Endothelial cell of umbilical vein (primary cell): Measurements from ENCODE around the gene CTU2. TPM values are rescaled to one million over a fixed set of nuclear protein-coding genes. Genes with fewer than 3 reads are reported as not detected.

Experiments
- BruUV-seq: library from RNA; stranded (reverse); fragments of 400-500 nt; replicated peaks from 2 replicates; lab custom pipeline; 2021; lab: Mats Ljungman, UMichigan
- CTCF ChIA-PET: fragments of 300-600, 350-600 bp; sonication (Branson Sonifier 250); formaldehyde crosslinking; loops from one replicate; lab custom pipeline; 2021; ENCODE audit warnings: antibody characterized with exemption, inconsistent platforms; lab: Charles Lee
- POLR2A ChIA-PET: fragments of 300-600, 350-600 bp; sonication (Branson Sonifier 250); formaldehyde crosslinking; loops from one replicate; lab custom pipeline; 2021; ENCODE audit warnings: antibody characterized with exemption, inconsistent platforms; lab: Charles Lee
- DNase-seq: peaks from one replicate; pipeline ENCODE4 v3.0.0-alpha.2; 2011; ENCODE audit warnings: low read depth, low spot score
- FAIRE-seq: peaks from 2 replicates; lab custom pipeline; 2011; peaks lifted over from hg19 to GRCh38; lab: Jason Lieb, UNC
- H2AFZ ChIP-seq: 2 replicates; pipeline ENCODE4 v1.6.0; 2012; ENCODE audit warnings: low read depth, low read length, control low read depth, inconsistent platforms
- H3K27ac ChIP-seq: 2 replicates; pipeline ENCODE4 v1.5.1; 2011; ENCODE audit warnings: low read depth, mild to moderate bottlenecking, control low read depth, low read length, moderate library complexity; ENCODE audit not compliant: insufficient read depth
- H3K27me3 ChIP-seq, 2 experiments: 2 replicates each; pipeline versions ENCODE4 v1.6.0 to v1.6.1; 2011; ENCODE audit warnings: low read length in 2 of 2, mixed read lengths in 1 of 2; ENCODE audit not compliant: control insufficient read depth in 2 of 2, insufficient read depth in 2 of 2
- H3K36me3 ChIP-seq, 2 experiments: 2 replicates in 1 of 2; 3 replicates in 1 of 2; pipeline ENCODE4 v1.5.1; 2011; ENCODE audit warnings: low read length in 2 of 2, mild to moderate bottlenecking in 1 of 2, moderate library complexity in 1 of 2; ENCODE audit not compliant: control insufficient read depth in 2 of 2, insufficient read depth in 2 of 2; ENCODE audit errors: extremely low read depth in 1 of 2
- H3K4me1 ChIP-seq: 3 replicates; pipeline ENCODE4 v1.5.1; 2011; ENCODE audit warnings: mild to moderate bottlenecking, low read length; ENCODE audit not compliant: control insufficient read depth, insufficient read depth; ENCODE audit errors: extremely low read depth
- H3K4me2 ChIP-seq: 2 replicates; pipeline ENCODE4 v1.6.1; 2011; ENCODE audit warnings: low read length, control low read depth, mixed read lengths; ENCODE audit not compliant: insufficient read depth
- H3K4me3 ChIP-seq, 3 experiments: fragments of 200-600 bp in 1 of 3; sonication (generic), shearing (Covaris generic) in 1 of 3; replicated peaks in 1 of 3; 2 replicates each; pipeline ENCODE4 v1.5.1; 2011 to 2016; ENCODE audit warnings: control low read depth in 3 of 3, low read length in 3 of 3, mild to moderate bottlenecking in 2 of 3, inconsistent platforms in 1 of 3, low read depth in 1 of 3, moderate library complexity in 1 of 3; ENCODE audit not compliant: insufficient read depth in 1 of 3
- H3K79me2 ChIP-seq: 2 replicates; pipeline ENCODE4 v1.6.0; 2012; ENCODE audit warnings: low read length, inconsistent platforms; ENCODE audit not compliant: control insufficient read depth, insufficient read depth
- H3K9ac ChIP-seq: replicated peaks from 2 replicates; pipeline ENCODE3; 2011; ENCODE audit warnings: low read length, control low read depth; ENCODE audit not compliant: insufficient read depth; ENCODE audit errors: extremely low read depth
- H3K9me1 ChIP-seq: replicated peaks from 3 replicates; pipeline ENCODE4 v1.6.0; 2011; ENCODE audit warnings: mild to moderate bottlenecking, low read length; ENCODE audit not compliant: control insufficient read depth, insufficient read depth; ENCODE audit errors: extremely low read depth
- H3K9me3 ChIP-seq: replicated peaks from 2 replicates; pipeline ENCODE4 v1.5.1; 2012; ENCODE audit warnings: low read length, inconsistent platforms; ENCODE audit not compliant: control insufficient read depth, insufficient read depth
- H4K20me1 ChIP-seq: replicated peaks from 2 replicates; pipeline ENCODE3; 2011; ENCODE audit warnings: mild to moderate bottlenecking, low read length; ENCODE audit not compliant: control insufficient read depth, insufficient read depth; ENCODE audit errors: extremely low read depth
- CTCF ChIP-seq, 2 donors: IDR thresholded peaks; 1 replicate in 1 of 2; 2 replicates in 1 of 2; pipeline ENCODE4 v1.5.1; 2011; ENCODE audit warnings: low read length in 2 of 2, mild to moderate bottlenecking in 2 of 2, moderate library complexity in 2 of 2, control low read depth in 1 of 2, inconsistent platforms in 1 of 2, low read depth in 1 of 2; ENCODE audit not compliant: insufficient read depth in 1 of 2; ENCODE audit errors: extremely low read depth in 1 of 2
- EZH2 ChIP-seq: IDR thresholded peaks from 2 replicates; pipeline ENCODE4 v1.6.1; 2012; ENCODE audit warnings: borderline replicate concordance, low read depth, mild to moderate bottlenecking, moderate library complexity, low read length, inconsistent platforms; ENCODE audit not compliant: severe bottlenecking
- FOS ChIP-seq: IDR thresholded peaks from 2 replicates; pipeline ENCODE4 v1.6.1; 2011; ENCODE audit warnings: mild to moderate bottlenecking, low read length, moderate library complexity, borderline replicate concordance; ENCODE audit not compliant: insufficient read depth
- GATA2 ChIP-seq: IDR thresholded peaks from 2 replicates; pipeline ENCODE4 v1.7.0; 2011; ENCODE audit warnings: low read depth, mild to moderate bottlenecking, moderate library complexity, mixed read lengths, low read length; ENCODE audit not compliant: insufficient read length, insufficient read depth
- JUN ChIP-seq: IDR thresholded peaks from 2 replicates; pipeline ENCODE4 v1.6.1; 2011; ENCODE audit warnings: borderline replicate concordance, low read depth; ENCODE audit not compliant: insufficient read length, insufficient read depth
- MAX ChIP-seq: IDR thresholded peaks from 2 replicates; pipeline ENCODE4 v1.6.1; 2011; ENCODE audit not compliant: insufficient read depth, insufficient read length
- MYC ChIP-seq: IDR thresholded peaks from one replicate; pipeline ENCODE4 v1.6.1; 2011; ENCODE audit warnings: mild to moderate bottlenecking, low read depth, low read length
- POLR2A ChIP-seq: IDR thresholded peaks from 2 replicates; pipeline ENCODE4 v1.6.1; 2012; ENCODE audit warnings: low read depth, mild to moderate bottlenecking, control low read depth, low read length
- POLR2AphosphoS5 ChIP-seq: IDR thresholded peaks from 2 replicates; pipeline ENCODE4 v1.6.1; 2012; ENCODE audit warnings: low read depth, mild to moderate bottlenecking, control low read depth, low read length, moderate library complexity; ENCODE audit not compliant: insufficient read depth
- dilution Hi-C: fragments of 300-500 bp; cut with MboI; formaldehyde crosslinking; loops from one replicate; pipeline ENCODE4 v1.15.0; 2019; ENCODE audit warnings: low sequenced_read_pairs; ENCODE audit not compliant: extremely low pct_ligation_motif_present
- intact Hi-C: fragments of 100-400 bp; cut with micrococcal nuclease; formaldehyde crosslinking; loops from one replicate; pipeline ENCODE4 v1.10.0; 2022
- polyA plus RNA-seq, 4 experiments: library from polyadenylated mRNA; depleted of rRNA in 3 of 4; stranded (reverse) in 3 of 4; unstranded in 1 of 4; fragments of >200 nt; gene quantifications; 2 replicates each; pipeline versions ENCODE4 v1.2.1 to v1.2.3, GENCODE V29; 2011 to 2012; ENCODE audit warnings: missing spikeins in 1 of 4
- total RNA-seq: library from RNA; stranded (reverse); gene quantifications from 2 replicates; pipeline ENCODE4 v1.2.3, GENCODE V29; 2021

CTU2 gene
- total and polyA plus RNA-seq, 2 donors (not counting 3 experiments of a cell fraction or from before 2014, with no cell fraction given), result 26.1 to 33.7 TPM

GRCh38 chr16:88752386-88753002 is 46.2 kb downstream of the CTU2 start:
- dilution Hi-C loops, result no loop called here
- no peak overlapping the region for H3K27ac ChIP-seq
- no peaks in the 10 kb centered on the region for H3K27me3 ChIP-seq
- ChIA-PET CTCF (interaction anchor here (4.7 kb wide), 1 partner anchor 15 kb away, joined by 19 read pairs; no protein-coding TSS in a partner anchor), POLR2A (no interaction called here)
- peaks cover 3 to 9% of the 10 kb centered on the region in 2 experiments for H3K36me3 ChIP-seq
- no TSS peak for BruUV-seq
- no peak overlapping the region for H3K4me3 ChIP-seq
- no peak for DNase-seq
- no peak overlapping the region for H2AFZ ChIP-seq
- no peak for FAIRE-seq
- intact Hi-C loops, result no loop called here
- H3K9me1 ChIP-seq, result no peaks in the 10 kb centered on the region
- no peak overlapping the region for H3K4me2 ChIP-seq
- no peak for TF ChIP-seq JUN
- no peak for TF ChIP-seq EZH2
- TF ChIP-seq CTCF (IDR thresholded peaks at IDR 0.05; ENCODE audit: extremely low read depth in 1 of 2, insufficient read depth in 1 of 2, low read depth in 1 of 2, low read length in 2 of 2), result no peak
- TF ChIP-seq GATA2, result no peak
- TF ChIP-seq MAX, result no peak
- TF ChIP-seq MYC, result no peak
- TF ChIP-seq POLR2A, result no peak
- TF ChIP-seq POLR2AphosphoS5, result no peak
- TF ChIP-seq FOS, result no peak
- H3K4me1 ChIP-seq, result peaks cover 2% of the 10 kb centered on the region
- no peaks in the 10 kb centered on the region for H3K9me3 ChIP-seq
- no peaks in the 10 kb centered on the region for H4K20me1 ChIP-seq
- no peak overlapping the region for H3K9ac ChIP-seq
- H3K79me2 ChIP-seq, result peaks cover 68% of the 10 kb centered on the region
